WTC11 (cell line): ENCODE measurements around the gene OR10P1. TPM values are rescaled to one million over a fixed set of nuclear protein-coding genes. Genes with fewer than 3 reads are reported as not detected.
"Not testable (repeated sequence)": the region's sequence is repeated elsewhere in the genome, so short reads cannot be mapped to it uniquely, and the experiment has no call there.

Source experiments
- ATAC-seq: fragments of 200-7000 bp; cut with Tn5 transposase; 2 replicates; pipeline ENCODE4 v1.10.0; 2021; ENCODE audit warnings: mild to moderate bottlenecking, moderate library complexity
- CTCF ChIA-PET: fragments of 300-600 bp; sonication (Branson Sonifier 250); formaldehyde crosslinking; loops from one replicate; lab custom pipeline; 2021; ENCODE audit warnings: antibody characterized with exemption; lab: Charles Lee
- POLR2A ChIA-PET: fragments of 350-600 bp; sonication (Branson Sonifier 250); formaldehyde crosslinking; loops from one replicate; lab custom pipeline; 2021; ENCODE audit warnings: antibody characterized with exemption; lab: Charles Lee
- DNase-seq: peaks from one replicate; pipeline ENCODE4 v3.0.0; 2021; ENCODE audit warnings: low spot score
- H3K27ac Mint-ChIP-seq: 2 replicates; pipeline ENCODE4 v1.8.0; 2021; ENCODE audit warnings: mixed read lengths
- H3K27me3 Mint-ChIP-seq: 2 replicates; pipeline ENCODE4 v1.8.0; 2021; ENCODE audit warnings: low read depth, mild to moderate bottlenecking, moderate library complexity, mixed read lengths
- H3K36me3 Mint-ChIP-seq: 2 replicates; pipeline ENCODE4 v1.8.0; 2021; ENCODE audit warnings: mixed read lengths
- H3K4me1 Mint-ChIP-seq: 2 replicates; pipeline ENCODE4 v1.8.0; 2022; ENCODE audit warnings: mixed read lengths
- H3K4me3 Mint-ChIP-seq: 2 replicates; pipeline ENCODE4 v1.8.0; 2021; ENCODE audit warnings: mild to moderate bottlenecking, moderate library complexity, mixed read lengths
- H3K9me3 Mint-ChIP-seq: 2 replicates; pipeline ENCODE4 v1.8.0; 2021; ENCODE audit warnings: mixed read lengths
- FOXK1 ChIP-seq: sonication (generic); formaldehyde crosslinking; IDR thresholded peaks from 2 replicates; pipeline ENCODE4 v1.8.0; 2022; ENCODE audit warnings: mild to moderate bottlenecking, moderate library complexity, missing genetic modification reagents
- MXD4 ChIP-seq: fragments of 250-450 bp; sonication (Bioruptor Pico); IDR thresholded peaks from 2 replicates; pipeline ENCODE4 v1.8.0; 2021; ENCODE audit warnings: mild to moderate bottlenecking, moderate library complexity, borderline replicate concordance
- NFYB ChIP-seq: sonication (generic); formaldehyde crosslinking; conservative IDR thresholded peaks from 2 replicates; pipeline ENCODE4 v1.8.0; 2022; ENCODE audit warnings: low read depth, missing genetic modification reagents
- ZNF317 ChIP-seq: sonication (generic); formaldehyde crosslinking; IDR thresholded peaks from 2 replicates; pipeline ENCODE4 v1.8.1; 2023; ENCODE audit warnings: low read depth, mild to moderate bottlenecking, moderate library complexity, missing genetic modification reagents, borderline replicate concordance
- ZNF425 ChIP-seq: fragments of 250-450 bp; sonication (Bioruptor Pico); conservative IDR thresholded peaks from 2 replicates; pipeline ENCODE4 v1.9.0; 2021; ENCODE audit warnings: mild to moderate bottlenecking
- ZSCAN18 ChIP-seq: fragments of 250-450 bp; sonication (Bioruptor Pico); IDR thresholded peaks from 2 replicates; pipeline ENCODE4 v2.1.2; 2022; ENCODE audit warnings: mild to moderate bottlenecking, moderate library complexity
- total RNA-seq: library from RNA; stranded (reverse); gene quantifications from 3 replicates; pipeline ENCODE4 v1.2.3, GENCODE V29; 2021
- TF ChIP-seq, protein P1 (sequence below): sonication (generic); formaldehyde crosslinking; IDR thresholded peaks from 2 replicates; pipeline ENCODE4 v1.8.0; 2023; ENCODE audit warnings: missing genetic modification reagents, mild to moderate bottlenecking, borderline replicate concordance
- TF ChIP-seq, protein P2 (sequence below): fragments of 250-450 bp; sonication (Bioruptor Pico); IDR thresholded peaks from 2 replicates; pipeline ENCODE4 v1.9.0; 2021; ENCODE audit warnings: mild to moderate bottlenecking
- TF ChIP-seq, protein P3 (sequence below): fragments of 250-450 bp; sonication (Bioruptor Pico); IDR thresholded peaks from 2 replicates; pipeline ENCODE4 v1.9.0; 2021; ENCODE audit warnings: moderate library complexity, mild to moderate bottlenecking, inconsistent platforms, borderline replicate concordance

The OR10P1 gene
- total RNA-seq, 1 experiment from 2014 or later, result not detected

- POLR2A ChIA-PET, DNase-seq, H3K27ac Mint-ChIP-seq, ATAC-seq, H3K4me3 Mint-ChIP-seq, CTCF ChIA-PET: not testable (repeated sequence)
- Mint-ChIP-seq H3K36me3 (peaks cover 27% of the 10 kb centered on the region), H3K4me1 (peaks cover 13% of the 10 kb centered on the region), H3K27me3 (peaks cover 16% of the 10 kb centered on the region), H3K9me3 (peaks cover 43% of the 10 kb centered on the region)
These were observed 14.1 kb downstream of the OR10P1 start for GRCh38 chr12:55650620-55651298.

DNA sequence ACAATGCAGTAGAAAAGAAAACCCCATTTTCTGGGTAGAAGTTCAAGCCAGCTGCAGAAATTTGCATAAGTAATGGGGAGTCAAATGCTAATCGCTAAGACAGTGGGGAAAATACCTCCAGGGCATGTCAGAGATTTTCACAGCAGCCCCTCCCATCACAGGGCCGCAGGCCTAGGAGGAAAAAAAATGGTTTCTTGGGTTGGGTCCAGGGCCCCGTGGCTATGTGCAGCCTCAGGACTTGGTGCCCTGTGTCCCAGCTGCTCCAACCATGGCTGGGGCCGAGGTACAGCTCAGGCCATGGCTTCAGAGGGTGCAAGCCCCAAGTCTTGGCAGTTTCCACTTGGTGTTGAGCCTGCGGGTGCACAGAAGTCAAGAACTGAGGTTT is 14.6 kb downstream of the OR10P1 start:
- H3K36me3 Mint-ChIP-seq, result peaks cover 27% of the 10 kb centered on the region

More for the DNA sequence above, 14.6 kb downstream of the OR10P1 start:
- ATAC-seq (no peak), DNase-seq (no peak)
- POLR2A ChIA-PET, result no interaction called here
- CTCF ChIA-PET, result no interaction called here
- H3K27ac Mint-ChIP-seq, result no peak overlapping the region; the same call in 1 of the 2 replicates
- TF ChIP-seq ZNF425 (no peak), ZSCAN18 (CRISPR knock-in tag) (no peak), NFYB (CRISPR knock-in tag) (no peak), MXD4 (CRISPR knock-in tag) (no peak), ZNF317 (CRISPR knock-in tag) (no peak), FOXK1 (CRISPR knock-in tag) (no peak)
- TF ChIP-seq, protein P1, sequence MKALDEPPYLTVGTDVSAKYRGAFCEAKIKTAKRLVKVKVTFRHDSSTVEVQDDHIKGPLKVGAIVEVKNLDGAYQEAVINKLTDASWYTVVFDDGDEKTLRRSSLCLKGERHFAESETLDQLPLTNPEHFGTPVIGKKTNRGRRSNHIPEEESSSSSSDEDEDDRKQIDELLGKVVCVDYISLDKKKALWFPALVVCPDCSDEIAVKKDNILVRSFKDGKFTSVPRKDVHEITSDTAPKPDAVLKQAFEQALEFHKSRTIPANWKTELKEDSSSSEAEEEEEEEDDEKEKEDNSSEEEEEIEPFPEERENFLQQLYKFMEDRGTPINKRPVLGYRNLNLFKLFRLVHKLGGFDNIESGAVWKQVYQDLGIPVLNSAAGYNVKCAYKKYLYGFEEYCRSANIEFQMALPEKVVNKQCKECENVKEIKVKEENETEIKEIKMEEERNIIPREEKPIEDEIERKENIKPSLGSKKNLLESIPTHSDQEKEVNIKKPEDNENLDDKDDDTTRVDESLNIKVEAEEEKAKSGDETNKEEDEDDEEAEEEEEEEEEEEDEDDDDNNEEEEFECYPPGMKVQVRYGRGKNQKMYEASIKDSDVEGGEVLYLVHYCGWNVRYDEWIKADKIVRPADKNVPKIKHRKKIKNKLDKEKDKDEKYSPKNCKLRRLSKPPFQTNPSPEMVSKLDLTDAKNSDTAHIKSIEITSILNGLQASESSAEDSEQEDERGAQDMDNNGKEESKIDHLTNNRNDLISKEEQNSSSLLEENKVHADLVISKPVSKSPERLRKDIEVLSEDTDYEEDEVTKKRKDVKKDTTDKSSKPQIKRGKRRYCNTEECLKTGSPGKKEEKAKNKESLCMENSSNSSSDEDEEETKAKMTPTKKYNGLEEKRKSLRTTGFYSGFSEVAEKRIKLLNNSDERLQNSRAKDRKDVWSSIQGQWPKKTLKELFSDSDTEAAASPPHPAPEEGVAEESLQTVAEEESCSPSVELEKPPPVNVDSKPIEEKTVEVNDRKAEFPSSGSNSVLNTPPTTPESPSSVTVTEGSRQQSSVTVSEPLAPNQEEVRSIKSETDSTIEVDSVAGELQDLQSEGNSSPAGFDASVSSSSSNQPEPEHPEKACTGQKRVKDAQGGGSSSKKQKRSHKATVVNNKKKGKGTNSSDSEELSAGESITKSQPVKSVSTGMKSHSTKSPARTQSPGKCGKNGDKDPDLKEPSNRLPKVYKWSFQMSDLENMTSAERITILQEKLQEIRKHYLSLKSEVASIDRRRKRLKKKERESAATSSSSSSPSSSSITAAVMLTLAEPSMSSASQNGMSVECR (CRISPR knock-in tag), result no peak
- TF ChIP-seq, protein P2, sequence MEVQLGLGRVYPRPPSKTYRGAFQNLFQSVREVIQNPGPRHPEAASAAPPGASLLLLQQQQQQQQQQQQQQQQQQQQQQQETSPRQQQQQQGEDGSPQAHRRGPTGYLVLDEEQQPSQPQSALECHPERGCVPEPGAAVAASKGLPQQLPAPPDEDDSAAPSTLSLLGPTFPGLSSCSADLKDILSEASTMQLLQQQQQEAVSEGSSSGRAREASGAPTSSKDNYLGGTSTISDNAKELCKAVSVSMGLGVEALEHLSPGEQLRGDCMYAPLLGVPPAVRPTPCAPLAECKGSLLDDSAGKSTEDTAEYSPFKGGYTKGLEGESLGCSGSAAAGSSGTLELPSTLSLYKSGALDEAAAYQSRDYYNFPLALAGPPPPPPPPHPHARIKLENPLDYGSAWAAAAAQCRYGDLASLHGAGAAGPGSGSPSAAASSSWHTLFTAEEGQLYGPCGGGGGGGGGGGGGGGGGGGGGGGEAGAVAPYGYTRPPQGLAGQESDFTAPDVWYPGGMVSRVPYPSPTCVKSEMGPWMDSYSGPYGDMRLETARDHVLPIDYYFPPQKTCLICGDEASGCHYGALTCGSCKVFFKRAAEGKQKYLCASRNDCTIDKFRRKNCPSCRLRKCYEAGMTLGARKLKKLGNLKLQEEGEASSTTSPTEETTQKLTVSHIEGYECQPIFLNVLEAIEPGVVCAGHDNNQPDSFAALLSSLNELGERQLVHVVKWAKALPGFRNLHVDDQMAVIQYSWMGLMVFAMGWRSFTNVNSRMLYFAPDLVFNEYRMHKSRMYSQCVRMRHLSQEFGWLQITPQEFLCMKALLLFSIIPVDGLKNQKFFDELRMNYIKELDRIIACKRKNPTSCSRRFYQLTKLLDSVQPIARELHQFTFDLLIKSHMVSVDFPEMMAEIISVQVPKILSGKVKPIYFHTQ, result no peak
- TF ChIP-seq, protein P3, sequence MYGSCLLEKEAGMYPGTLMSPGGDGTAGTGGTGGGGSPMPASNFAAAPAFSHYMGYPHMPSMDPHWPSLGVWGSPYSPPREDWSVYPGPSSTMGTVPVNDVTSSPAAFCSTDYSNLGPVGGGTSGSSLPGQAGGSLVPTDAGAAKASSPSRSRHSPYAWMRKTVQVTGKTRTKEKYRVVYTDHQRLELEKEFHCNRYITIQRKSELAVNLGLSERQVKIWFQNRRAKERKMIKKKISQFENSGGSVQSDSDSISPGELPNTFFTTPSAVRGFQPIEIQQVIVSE (CRISPR knock-in tag), result no peak
- H3K4me1 Mint-ChIP-seq, result peaks cover 13% of the 10 kb centered on the region
- no peak overlapping the region for H3K4me3 Mint-ChIP-seq
- peaks cover 40% of the 10 kb centered on the region for H3K9me3 Mint-ChIP-seq
- peaks cover 14% of the 10 kb centered on the region; the same call in 1 of the 2 replicates for H3K27me3 Mint-ChIP-seq
